ENCODE data around the gene FBXL5.
A peak's percentile ranks its signal among the peaks of the same experiment; 100 is the strongest.

Gene FBXL5

DNA sequence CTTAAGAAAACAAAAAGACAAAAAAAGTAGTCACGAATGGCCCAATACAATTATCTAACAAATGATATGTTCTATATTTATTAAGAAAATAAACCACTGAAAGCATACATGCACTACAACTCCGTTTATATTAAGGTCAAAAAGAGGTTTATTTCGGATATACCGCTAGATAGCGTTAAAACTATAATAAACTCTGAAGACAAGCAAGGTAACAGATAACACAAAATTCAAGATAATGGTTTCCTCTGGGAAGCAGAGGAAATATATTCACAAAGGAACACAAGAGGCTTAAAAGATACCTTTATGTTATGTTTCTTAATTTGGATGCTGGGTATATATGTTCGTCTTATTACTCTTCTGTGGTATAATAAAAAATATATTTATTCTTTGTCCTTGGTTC lies 21.7 kb upstream of the FBXL5 start:
- DNase-seq, result no peak

DNA sequence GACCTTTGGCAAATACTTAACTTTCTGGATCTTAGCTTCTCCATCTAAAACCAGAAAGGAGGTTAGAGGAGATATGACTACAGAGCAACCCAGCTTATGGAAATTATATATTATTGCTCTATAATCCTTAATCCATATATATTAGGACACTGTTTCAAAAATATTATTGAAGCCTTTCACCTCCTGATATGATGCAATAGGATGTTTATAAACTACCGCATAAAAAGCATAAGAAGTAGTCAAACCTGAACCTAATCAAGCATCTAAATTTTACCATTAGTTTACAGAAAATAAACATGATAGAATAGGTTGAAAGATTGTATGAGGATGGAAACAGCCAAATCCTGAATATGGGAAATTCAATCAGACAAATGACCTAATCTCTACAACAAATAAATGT lies 20.9 kb upstream of the FBXL5 start:
- no peak for DNase-seq

GRCh38 chr4:15675356-15675755 lies 20.2 kb upstream of the FBXL5 start:
- no peak for DNase-seq

- DNase-seq, result no peak
These were observed 19.8 kb upstream of the FBXL5 start for GRCh38 chr4:15674926-15675325.

DNA sequence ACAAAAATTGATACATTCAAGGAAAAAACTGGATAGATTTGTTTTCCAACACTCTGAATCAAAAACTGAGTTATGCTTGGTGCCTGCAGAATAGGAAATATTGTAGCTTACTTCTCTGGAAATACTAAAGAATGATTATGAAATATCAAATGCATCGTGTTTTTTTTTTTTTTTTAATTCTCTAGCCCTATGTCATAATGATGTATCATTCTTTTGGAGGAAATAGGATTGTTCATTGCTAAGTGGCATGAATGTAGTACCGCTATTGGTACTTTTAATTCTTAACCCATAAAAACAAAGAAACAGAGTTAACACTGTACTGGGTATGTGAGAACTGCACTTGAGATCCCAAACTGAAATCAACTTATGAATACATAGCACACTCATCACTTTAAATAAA lies 18.9 kb upstream of the FBXL5 start:
- DNase-seq, result no peak

- DNase-seq, result no peak
These were observed 18.2 kb upstream of the FBXL5 start for GRCh38 chr4:15673337-15673736.

DNA sequence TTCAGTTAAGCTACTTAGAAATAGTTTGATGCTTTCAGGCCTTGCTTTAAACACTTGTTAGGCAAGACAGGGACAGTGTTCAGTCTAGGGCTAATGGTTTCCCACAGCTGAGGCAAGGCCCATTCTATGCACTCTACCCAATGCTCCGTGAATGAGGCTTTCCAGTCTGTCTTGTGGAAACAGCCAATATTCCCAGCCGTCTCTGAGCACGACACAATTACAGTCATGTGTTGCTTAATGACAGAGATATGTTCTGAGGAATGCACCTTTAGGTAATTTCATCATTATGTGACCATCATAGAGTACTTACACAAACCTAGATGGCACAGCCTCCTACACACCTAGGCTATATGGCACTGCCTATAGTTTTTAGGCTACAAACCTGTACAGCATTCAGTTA lies 16.9 kb upstream of the FBXL5 start:
- no peak for DNase-seq

GRCh38 chr4:15670576-15670975 lies 15.4 kb upstream of the FBXL5 start:
- no peak for DNase-seq

DNA sequence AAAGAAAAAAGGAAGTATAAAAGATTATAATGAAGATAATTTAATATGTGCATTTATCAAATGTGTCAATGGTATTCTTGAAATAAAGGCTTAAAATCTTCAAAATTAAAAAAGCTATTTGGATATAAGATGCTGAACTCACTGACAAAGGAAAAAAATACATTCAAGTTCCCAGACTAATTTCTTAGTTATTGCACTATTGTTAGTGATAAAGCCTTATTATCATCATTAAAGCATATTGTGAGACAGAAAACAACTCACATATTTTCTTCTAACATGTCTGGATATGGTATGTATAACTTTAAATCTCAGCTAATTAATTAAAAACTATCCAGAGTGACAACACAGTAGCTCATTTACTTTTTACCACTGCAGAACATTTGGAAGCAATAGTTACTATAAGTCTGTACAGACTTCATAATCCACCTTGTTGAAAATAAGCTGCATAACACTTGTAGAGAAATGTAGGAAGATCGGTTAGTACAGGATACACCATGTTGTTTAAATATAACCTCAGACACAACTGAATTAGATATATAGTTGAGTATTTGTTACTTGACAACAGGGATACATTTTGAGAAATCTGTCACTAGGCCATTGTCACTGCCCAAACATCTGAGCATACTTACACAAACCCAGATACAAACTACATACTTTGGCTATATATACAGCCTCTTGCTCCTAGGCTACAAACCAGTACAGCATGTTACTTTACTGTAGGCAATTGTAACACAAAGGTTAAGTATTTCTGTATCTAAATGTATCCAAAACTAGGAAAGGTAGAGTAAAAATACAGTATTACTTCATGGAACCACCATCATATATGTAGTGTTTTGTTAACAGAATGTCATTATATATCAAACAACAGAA lies 13.6 kb upstream of the FBXL5 start:
- DNase-seq, result no peak

GRCh38 chr4:15667006-15667405 lies 11.8 kb upstream of the FBXL5 start:
- DNase-seq, result no peak

GRCh38 chr4:15665753-15666365 lies 10.7 kb upstream of the FBXL5 start:
- no peak for DNase-seq

GRCh38 chr4:15659768-15660570 lies 4.8 kb upstream of the FBXL5 start:
- DNase-seq, result no peak

DNA sequence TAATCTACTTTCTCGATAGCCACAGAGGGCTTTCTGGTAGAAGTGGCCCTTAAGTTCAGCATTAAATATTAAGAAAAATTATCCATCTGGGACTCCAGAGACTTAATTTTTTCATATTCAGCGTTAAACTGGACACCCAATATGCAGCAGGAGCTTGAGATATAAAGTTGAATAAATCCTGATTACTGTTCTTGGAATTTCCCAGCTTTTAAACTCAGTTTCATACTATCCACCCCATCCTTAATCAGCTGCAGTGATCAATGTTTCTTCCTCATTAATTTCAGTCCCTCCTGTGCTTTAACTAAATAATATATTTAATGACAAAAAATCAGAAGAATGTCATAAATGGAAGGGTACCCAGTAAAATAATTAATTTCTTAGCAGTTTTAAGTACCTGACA lies 3.6 kb upstream of the FBXL5 start:
- no peak for DNase-seq

- DNase-seq, result no peak
These were observed 3.1 kb upstream of the FBXL5 start for GRCh38 chr4:15658136-15658770.

- no peak for DNase-seq
These were observed 2.2 kb upstream of the FBXL5 start for GRCh38 chr4:15657366-15657765.

DNA sequence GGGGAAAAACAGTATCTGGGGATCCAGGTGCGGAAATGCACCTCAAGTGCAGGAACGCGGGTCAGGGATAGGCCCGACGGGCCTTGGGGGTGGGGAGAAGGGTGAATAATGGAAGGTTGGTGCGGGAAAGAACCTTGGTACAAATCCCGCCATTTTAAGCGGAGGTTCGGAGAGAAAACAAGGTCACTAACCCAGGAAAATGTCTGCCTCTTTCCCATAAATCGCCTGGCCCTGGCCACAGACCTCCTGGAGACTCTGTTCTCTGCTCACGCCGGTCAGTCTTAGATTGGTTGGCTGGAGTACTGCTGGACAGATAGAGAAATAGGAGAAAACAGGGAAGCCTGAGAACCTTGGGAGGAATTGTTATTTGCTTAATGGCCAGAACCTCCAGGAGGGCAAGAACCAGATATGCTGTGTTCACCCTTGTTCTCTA lies 897 bp upstream of the FBXL5 start:
- DNase-seq, result no peak

- peak; percentile 24 for DNase-seq
These were observed 449 bp downstream of the FBXL5 start for GRCh38 chr4:15654593-15655222.

DNA sequence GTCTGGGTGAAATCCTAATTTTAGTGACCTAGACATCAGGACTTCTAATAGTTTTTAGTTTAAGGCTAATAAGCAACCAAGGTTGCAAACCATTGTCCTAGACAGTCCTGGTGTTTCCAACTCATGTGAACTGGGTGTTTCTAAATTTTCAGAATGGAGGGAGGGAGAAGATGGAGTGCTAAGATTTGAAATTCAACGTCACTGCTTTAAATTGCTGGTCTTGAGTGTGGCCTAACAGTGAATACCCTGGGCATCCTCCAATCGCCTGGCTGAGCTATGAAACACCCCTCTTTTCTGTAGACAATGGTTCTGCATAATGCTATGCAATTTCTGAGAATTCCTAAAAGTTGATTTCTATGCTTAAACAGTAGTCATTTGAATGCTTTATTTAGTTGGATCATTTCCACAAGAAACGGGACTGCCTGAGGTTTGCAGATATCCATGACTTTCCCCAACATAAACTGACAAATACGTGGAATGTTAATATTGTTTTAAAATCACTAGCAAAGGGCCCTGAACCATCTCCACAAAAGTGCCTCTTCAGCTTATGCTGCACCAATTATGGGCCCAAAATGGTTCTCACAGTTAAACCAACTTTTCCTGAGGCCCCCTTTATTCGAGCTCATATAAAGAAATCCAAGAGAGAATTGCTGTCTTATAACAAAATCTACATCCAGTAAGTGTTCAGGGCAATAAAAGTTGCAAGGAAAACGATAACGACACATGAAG lies 1.1 kb downstream of the FBXL5 start:
- DNase-seq, result no peak

DNA sequence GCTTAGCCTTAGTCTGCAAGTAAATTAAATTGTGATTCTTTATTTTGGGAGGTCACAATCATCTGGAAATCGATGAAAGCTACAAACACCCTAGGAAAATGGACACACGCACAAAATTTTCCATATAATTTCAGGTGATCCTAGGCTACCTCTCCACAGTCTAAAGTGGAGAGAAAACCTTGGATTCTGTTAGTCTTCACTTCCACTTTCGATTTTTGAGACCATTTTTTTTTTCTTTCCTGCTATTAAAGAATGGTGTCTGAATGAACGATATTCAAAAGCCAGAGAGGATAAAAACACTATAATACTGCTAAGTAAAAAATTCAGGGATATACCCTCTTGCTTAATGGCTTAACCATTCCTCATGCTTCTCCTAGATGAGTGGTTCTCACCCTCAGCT lies 1.7 kb downstream of the FBXL5 start:
- DNase-seq, result no peak

DNA sequence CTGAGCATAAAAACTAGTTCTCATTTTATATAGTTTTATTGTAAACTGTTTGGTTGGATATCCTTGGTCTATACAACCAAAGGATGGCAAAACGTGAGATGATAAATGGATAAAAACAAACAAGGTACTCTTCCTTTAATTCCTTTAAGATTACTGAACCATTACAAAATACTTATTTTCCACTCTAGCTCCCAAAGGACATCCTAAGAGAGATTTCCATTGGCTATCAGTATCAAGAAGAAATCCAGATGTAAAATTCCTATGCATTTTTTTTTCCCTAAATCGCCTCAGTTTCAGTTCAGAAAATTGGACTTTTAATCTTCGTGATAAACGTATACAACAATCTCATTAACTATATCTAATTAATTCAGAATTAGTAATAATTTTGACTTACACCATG lies 2.3 kb downstream of the FBXL5 start:
- no peak for DNase-seq

DNA sequence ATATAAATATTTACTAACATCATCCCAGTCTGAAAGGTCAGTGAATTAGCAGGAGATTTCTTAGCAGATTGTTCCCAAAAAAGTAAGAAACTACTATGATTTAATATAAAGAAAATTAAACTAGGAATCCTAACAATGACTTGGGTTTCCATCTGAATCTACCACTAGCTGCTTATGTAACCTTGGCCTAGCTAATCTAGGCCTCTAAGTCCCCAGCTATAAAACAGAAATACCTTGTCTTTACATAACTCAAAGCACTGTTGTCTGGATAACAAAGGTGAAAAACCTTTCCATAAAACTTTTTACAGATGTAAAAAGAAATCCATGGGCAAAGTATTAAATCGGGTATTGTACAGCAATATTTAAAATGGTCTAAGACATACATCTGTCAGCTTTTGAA lies 3.0 kb downstream of the FBXL5 start:
- DNase-seq, result no peak

GRCh38 chr4:15651676-15652075 lies 3.5 kb downstream of the FBXL5 start:
- no peak for DNase-seq

All from effector CD8-positive, alpha-beta T cell (primary cell).